Loucy (cell line): ENCODE measurements around the gene PRKCQ.
A peak's percentile ranks its signal among the peaks of the same experiment; 100 is the strongest.

Experiments used
- EZH2phosphoT487 ChIP-seq: fragments of 200-600 bp; IDR thresholded peaks from 2 replicates; pipeline ENCODE4 v1.6.1; 2018; ENCODE audit warnings: antibody characterized with exemption, mild to moderate bottlenecking, moderate library complexity, borderline replicate concordance
- TF ChIP-seq, protein P1 (sequence below): fragments of 200-600 bp; sonication (generic); conservative IDR thresholded peaks from 2 replicates; pipeline ENCODE4 v1.5.1; 2014; ENCODE audit warnings: mild to moderate bottlenecking, antibody characterized with exemption, low read length

DNA sequence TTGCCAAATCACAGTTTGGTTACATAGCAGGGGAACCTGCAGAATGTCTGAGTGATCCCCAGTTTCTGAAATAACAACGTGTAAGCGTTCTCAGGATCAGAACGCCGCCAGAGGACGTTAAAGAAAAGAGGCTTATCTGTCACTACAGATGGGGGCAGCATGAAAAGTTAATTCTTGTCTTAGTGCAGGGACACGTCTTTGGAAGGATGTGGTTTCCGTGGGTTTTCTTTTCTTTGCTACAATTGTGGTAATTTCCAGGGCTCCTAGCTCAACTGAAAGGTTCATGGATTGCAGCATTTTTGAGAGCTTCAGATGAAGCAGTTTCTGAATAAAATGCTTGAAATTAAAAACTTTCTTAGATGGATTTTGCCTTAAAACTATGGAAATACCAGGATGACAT lies 106.6 kb downstream of the PRKCQ start:
- TF ChIP-seq, protein P1, sequence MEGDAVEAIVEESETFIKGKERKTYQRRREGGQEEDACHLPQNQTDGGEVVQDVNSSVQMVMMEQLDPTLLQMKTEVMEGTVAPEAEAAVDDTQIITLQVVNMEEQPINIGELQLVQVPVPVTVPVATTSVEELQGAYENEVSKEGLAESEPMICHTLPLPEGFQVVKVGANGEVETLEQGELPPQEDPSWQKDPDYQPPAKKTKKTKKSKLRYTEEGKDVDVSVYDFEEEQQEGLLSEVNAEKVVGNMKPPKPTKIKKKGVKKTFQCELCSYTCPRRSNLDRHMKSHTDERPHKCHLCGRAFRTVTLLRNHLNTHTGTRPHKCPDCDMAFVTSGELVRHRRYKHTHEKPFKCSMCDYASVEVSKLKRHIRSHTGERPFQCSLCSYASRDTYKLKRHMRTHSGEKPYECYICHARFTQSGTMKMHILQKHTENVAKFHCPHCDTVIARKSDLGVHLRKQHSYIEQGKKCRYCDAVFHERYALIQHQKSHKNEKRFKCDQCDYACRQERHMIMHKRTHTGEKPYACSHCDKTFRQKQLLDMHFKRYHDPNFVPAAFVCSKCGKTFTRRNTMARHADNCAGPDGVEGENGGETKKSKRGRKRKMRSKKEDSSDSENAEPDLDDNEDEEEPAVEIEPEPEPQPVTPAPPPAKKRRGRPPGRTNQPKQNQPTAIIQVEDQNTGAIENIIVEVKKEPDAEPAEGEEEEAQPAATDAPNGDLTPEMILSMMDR = peak; percentile 56
- no peak for TF ChIP-seq EZH2phosphoT487
